GM19438 (cell line): ENCODE data around the gene CLASRP.

Source experiments
- ATAC-seq: cut with Tn5 transposase; IDR thresholded peaks from one replicate; pipeline ENCODE4 v1.9.1; 2021; ENCODE audit warnings: low read depth; ENCODE audit not compliant: unreplicated experiment

The CLASRP gene

GRCh38 chr19:45079063-45079910 lies 40.4 kb downstream of the CLASRP start, which contains the start of gene GEMIN7:
TSS of gene GEMIN7 (plus strand) at chr19:45079260. CDS start at chr19:45090115, 10,855 bp downstream.
- ATAC-seq: no peak

- ATAC-seq: no peak
Observed at GRCh38 chr19:45079911-45080370, 41.1 kb downstream of the CLASRP start.

GRCh38 chr19:45082170-45082569 lies 43.3 kb downstream of the CLASRP start:
- ATAC-seq: no peak

- ATAC-seq: no peak
Observed at GRCh38 chr19:45086480-45086879, 47.6 kb downstream of the CLASRP start.

GRCh38 chr19:45087531-45087930 lies 48.7 kb downstream of the CLASRP start:
- ATAC-seq: no peak

- ATAC-seq: no peak
Observed at GRCh38 chr19:45090034-45090433, 51.2 kb downstream of the CLASRP start.

GRCh38 chr19:45090606-45091005 lies 51.8 kb downstream of the CLASRP start:
- no peak for ATAC-seq

GRCh38 chr19:45091031-45091923 lies 52.4 kb downstream of the CLASRP start:
- ATAC-seq: peak; percentile 61

- ATAC-seq: peak; percentile 60
Observed at GRCh38 chr19:45092747-45093678, 54.2 kb downstream of the CLASRP start, which contains the start of gene PPP1R37. TSS of gene PPP1R37 (plus strand) at chr19:45093179. CDS start at chr19:45093326, 147 bp downstream.

- no peak for ATAC-seq
Observed at GRCh38 chr19:45094137-45094536, 55.3 kb downstream of the CLASRP start.

- ATAC-seq: no peak
Observed at GRCh38 chr19:45094707-45095106, 55.9 kb downstream of the CLASRP start.

- ATAC-seq: no peak
Observed at GRCh38 chr19:45095496-45096413, 56.9 kb downstream of the CLASRP start.

- no peak for ATAC-seq
Observed at GRCh38 chr19:45096700-45097099, 57.9 kb downstream of the CLASRP start.

GRCh38 chr19:45097450-45097775 lies 58.6 kb downstream of the CLASRP start:
- ATAC-seq: no peak

- no peak for ATAC-seq
Observed at GRCh38 chr19:45097776-45098520, 59.1 kb downstream of the CLASRP start.

- ATAC-seq: no peak
Observed at GRCh38 chr19:45098521-45099466, 59.9 kb downstream of the CLASRP start.

GRCh38 chr19:45099467-45100191 lies 60.8 kb downstream of the CLASRP start:
- ATAC-seq: no peak
